Measurements from ENCODE around the gene PIAS1.

Gene PIAS1

GRCh38 chr15:68207176-68207935, 153.2 kb downstream of the PIAS1 start:
- no peak for TF ChIP-seq CTCF (IDR thresholded peaks at IDR 0.05; ENCODE audit: insufficient read depth, missing control alignments)
- DNase-seq (ENCODE audit: insufficient read length, low spot score) (no peak), FAIRE-seq (no peak)

GRCh38 chr15:68208136-68208535, 154.0 kb downstream of the PIAS1 start:
- TF ChIP-seq CTCF (IDR thresholded peaks at IDR 0.05; ENCODE audit: insufficient read depth, missing control alignments), result no peak
- FAIRE-seq (no peak), DNase-seq (ENCODE audit: insufficient read length, low spot score) (no peak)

- DNase-seq (ENCODE audit: insufficient read length, low spot score) (no peak), FAIRE-seq (no peak)
- no peak for TF ChIP-seq CTCF (IDR thresholded peaks at IDR 0.05; ENCODE audit: insufficient read depth, missing control alignments)
These were observed 154.6 kb downstream of the PIAS1 start for GRCh38 chr15:68208636-68209240.

GRCh38 chr15:68209272-68209671, 155.2 kb downstream of the PIAS1 start:
- DNase-seq (ENCODE audit: insufficient read length, low spot score) (no peak), FAIRE-seq (no peak)
- TF ChIP-seq CTCF (IDR thresholded peaks at IDR 0.05; ENCODE audit: insufficient read depth, missing control alignments), result no peak

GRCh38 chr15:68209735-68210408, 155.8 kb downstream of the PIAS1 start:
- DNase-seq (ENCODE audit: insufficient read length, low spot score), result no peak
- no peak for FAIRE-seq
- no peak for TF ChIP-seq CTCF (IDR thresholded peaks at IDR 0.05; ENCODE audit: insufficient read depth, missing control alignments)

GRCh38 chr15:68210409-68210756, 156.3 kb downstream of the PIAS1 start:
- FAIRE-seq (no peak), DNase-seq (ENCODE audit: insufficient read length, low spot score) (no peak)
- TF ChIP-seq CTCF (IDR thresholded peaks at IDR 0.05; ENCODE audit: insufficient read depth, missing control alignments), result no peak

Measured in D721Med (cell line).